Measurements from ENCODE around the gene PTPN11.
"Not testable (repeated sequence)": the region's sequence is repeated elsewhere in the genome, so short reads cannot be mapped to it uniquely, and the experiment has no call there.

The PTPN11 gene

GRCh38 chr12:112518365-112518735, 99.6 kb downstream of the PTPN11 start:
- no peak for DNase-seq

DNA sequence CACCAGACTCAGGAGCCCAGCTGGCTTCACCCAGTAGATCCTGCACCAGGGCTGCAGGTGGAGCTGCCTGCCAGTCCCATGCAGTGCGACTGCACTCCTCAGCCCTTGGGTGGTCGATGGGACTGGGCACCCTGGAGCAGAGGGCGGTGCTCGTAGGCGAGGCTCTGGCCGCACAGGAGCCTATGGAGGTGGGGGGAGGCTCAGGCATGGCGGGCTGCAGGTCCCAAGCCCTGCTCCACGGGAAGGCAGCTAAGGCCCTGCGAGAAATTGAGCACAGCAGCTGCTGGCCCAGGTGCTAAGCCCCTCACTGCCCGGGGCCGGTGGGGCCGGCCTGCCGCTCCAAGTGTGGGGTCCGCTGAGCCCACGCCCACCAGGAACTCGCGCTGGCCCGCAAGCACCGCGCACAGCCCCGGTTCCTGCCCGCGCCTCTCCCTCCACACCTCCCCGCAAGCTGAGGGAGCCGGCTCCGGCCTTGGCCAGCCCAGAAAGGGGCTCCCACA, 101.1 kb downstream of the PTPN11 start:
- DNase-seq = not testable (repeated sequence)

GRCh38 chr12:112523856-112524255, 105.1 kb downstream of the PTPN11 start:
- DNase-seq = no peak

DNA sequence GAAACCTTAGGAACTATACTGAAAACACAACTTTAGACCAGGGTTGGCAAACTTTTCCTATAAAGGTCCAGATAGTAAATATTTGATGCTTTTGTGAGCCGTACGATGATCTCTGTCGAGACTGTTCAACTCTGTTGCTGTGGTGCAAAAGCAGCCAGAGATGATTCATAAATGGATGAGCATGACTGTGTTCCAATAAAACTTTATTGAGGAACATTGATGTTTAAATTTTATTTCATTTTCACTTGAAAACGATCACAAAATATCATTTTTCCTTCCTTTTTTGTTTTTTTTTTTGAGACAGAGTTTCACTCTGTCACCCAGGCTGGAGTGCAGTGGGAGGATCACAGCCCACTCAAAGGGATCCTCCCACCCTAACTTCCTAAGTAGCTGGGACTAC, 105.5 kb downstream of the PTPN11 start:
- no peak for DNase-seq

DNA sequence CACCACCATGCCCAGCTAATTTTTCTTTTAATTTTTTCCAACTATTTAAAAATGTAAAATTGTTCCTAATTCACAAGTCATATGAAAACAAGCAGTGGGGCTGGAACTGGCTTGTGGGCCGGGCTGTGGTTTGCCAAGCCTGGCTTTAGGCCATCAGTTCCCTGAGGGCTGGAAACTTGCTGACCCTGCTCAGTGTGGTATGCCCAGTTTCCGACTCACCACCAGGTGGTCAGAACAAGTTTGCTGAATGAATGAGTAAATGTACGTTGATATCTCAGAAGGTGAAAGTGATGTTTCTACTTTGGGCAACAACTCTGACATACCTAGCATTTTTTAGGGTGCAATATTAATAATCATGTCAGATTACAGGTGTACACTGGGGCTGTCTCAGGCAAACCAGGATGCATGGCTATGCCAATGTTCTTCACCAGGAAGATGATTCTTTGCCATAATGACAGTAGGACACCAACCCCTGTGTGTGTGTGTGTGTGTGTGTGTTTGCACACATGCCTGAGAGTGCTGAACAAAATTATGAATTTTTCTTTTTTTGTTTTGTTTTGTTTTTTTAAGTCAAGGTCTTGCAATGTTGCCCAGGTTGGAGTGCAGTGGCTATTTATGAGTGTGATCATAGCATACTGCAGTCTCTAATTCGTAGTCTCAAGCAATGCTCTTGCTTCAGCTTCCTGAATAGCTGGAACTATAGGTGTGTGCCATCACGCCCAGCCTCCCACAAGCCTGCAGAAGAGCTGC, 106.1 kb downstream of the PTPN11 start:
- DNase-seq = no peak

GRCh38 chr12:112525426-112525809, 106.7 kb downstream of the PTPN11 start:
- DNase-seq = no peak

GRCh38 chr12:112527082-112527481, 108.3 kb downstream of the PTPN11 start:
- DNase-seq = no peak

DNA sequence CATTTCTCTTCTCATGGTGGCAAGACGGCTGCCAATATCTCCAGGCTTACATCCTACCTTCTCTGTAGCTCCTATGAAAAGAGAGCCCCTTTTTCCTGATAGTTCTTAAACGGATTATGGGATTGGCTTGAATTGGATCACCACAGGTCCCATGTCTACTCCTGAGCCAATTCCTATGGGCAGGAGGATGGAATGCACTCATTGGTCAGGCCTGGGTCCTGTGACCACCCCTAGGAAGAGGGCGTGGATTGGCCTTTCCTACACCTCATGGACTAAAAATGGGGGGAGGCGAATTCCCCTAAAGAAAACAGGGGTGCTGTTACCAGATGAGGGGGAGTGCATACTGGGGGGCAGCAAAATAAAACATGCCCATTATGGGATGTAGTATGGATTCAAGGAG, 108.8 kb downstream of the PTPN11 start:
- no peak for DNase-seq

- no peak for DNase-seq
These were observed 109.8 kb downstream of the PTPN11 start for GRCh38 chr12:112528521-112528920.

- no peak for DNase-seq
These were observed 112.2 kb downstream of the PTPN11 start for GRCh38 chr12:112530941-112531340.

- no peak for DNase-seq
These were observed 113.4 kb downstream of the PTPN11 start for GRCh38 chr12:112532106-112532505.

- no peak for DNase-seq
These were observed 114.8 kb downstream of the PTPN11 start for GRCh38 chr12:112533528-112533927.

DNA sequence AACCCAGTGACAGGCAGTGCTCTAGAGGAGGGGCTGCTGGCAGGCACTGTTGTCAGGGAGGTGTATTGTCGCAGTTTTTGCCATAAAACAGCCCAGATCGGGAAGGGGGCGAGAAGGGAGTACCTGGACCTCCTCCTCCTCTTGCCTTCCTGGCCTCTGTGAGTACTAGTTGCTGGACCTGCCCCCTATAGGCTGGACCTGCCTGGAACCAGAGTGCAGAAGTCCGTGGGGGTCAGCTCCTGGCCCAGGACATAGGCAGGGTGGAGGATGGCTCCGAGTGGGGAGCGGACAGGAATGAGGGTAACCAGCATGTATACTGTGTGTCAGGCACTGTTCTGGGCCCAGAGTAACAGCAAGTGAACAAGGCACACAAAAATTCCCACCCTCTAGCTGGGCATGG, 116.3 kb downstream of the PTPN11 start:
- DNase-seq = no peak

DNA sequence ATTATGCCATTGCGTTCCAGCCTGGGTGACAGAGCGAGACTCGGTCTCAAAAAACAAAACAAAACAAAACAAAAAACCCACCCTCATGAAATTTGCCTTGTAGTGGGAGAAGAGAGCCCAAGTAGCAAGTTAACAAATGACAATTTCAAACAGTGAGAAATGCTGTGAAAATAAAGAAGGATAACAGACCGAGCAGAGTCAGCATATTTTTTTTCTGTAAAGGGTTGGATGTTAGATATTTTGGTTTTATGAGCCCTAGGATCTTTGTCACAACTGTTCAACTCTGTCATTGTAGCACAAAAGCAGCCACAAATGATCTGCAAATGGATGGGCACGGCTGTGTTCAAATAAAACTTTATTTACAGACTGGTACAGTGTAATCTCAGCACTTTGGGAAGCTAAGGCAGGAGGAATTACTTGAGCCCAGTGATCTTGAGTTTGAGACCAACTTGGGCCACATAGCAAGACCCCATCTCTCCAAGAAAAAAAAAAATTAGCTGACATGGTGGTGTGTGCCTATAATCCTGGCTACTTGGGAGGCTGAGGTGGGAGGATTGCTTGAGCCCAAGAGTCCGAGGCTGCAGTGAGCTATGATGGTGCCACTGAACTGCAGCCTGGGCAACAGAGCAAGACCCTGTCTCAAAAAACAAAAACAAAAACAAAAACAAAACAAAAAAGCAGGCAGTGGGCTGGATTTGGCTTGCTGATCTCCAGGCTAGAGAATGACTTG, 117.1 kb downstream of the PTPN11 start:
- DNase-seq = no peak

- DNase-seq = no peak
These were observed 117.6 kb downstream of the PTPN11 start for GRCh38 chr12:112536367-112536730.

DNA sequence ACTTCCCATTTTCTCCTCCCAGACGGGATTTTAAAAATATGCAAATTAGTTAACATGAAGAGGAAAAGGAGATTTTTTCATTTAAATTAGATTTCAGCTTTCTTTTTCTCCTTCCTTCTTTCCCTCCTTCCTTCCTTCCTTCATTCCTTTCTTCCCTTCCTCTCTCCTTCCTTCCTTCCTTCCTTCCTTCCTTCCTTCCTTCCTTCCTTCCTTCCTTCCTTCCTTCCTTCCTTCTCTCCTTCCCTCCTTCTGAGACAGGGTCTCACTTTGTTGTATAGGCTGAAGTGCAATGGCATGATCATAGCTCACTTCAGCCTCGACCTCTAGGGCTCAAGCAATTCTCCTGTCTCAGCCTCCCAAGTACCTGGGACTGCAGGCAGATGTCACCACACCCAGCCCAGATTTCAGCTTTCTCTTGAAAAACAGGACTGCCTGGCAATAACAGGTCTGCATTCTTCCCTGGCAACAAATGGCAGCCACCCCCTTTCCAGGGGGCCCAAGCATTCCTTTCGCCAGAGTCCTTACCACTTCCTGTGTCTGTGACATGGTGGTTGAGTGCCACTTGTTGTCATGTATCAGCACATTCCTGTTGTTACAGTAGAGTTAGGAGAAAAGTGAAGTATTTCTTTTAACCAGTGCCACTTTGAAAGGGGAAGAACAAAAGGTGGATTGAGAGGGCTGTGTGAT, 119.1 kb downstream of the PTPN11 start:
- no peak for DNase-seq

- DNase-seq = no peak
These were observed 120.0 kb downstream of the PTPN11 start for GRCh38 chr12:112538740-112539139.

DNA sequence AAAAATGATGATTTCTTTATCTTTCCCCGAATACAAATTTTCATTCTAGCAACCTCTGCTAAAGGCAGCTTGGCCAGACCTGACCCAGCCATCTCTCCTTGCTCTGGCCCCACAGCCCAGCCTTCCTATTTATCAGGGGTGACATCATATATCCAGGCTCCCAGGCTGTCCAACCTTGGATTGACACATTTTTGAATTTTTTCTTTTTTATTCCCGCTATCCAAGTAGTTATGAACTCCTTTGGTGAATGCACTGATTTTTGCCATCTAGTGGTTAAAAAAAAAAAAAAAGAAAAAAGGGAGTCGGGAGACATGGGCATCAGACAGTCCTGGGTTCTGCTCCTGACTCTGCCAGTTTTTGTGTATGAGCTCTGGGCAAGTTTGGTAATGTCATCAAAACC, 120.5 kb downstream of the PTPN11 start:
- no peak for DNase-seq

DNA sequence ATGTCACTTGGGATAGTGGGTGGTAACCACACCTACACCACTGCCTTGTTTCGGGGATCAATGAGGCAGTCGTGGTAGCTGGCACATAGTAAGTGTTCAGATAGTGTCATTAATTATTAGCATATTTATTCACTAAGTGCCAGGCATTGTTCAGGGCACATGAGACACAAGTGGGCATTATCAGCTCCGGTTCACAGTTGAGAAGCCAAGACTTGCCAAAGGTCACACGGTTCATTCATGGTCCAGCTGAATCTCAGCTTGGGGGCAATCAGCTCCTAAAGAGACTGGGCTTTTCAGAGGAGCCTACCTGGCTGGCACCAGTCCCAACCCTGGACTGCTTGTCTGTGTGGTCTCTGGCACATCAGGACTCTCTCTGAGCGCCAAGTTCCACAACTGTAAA, 121.3 kb downstream of the PTPN11 start:
- no peak for DNase-seq

GRCh38 chr12:112543751-112544150, 125.0 kb downstream of the PTPN11 start:
- DNase-seq = no peak

DNA sequence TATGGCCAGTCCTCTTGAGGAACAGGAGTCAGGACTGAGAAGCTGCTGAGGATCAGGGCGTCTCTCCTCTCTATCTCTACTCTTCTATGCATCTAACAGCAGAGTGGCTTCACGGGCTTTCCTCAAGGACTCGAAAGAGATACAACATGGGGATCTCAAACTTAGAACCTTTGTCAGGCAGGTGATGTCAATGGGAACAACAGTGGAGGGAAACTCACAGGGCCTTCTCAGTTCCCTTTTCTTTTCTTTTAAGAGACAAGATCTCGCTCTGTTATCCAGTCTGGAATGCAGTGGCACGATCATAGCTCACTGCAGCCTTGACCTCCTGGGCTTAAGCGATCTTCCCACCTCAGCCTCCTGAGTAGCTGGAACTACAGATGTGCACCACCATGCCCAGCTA, 127.6 kb downstream of the PTPN11 start:
- DNase-seq = no peak

DNA sequence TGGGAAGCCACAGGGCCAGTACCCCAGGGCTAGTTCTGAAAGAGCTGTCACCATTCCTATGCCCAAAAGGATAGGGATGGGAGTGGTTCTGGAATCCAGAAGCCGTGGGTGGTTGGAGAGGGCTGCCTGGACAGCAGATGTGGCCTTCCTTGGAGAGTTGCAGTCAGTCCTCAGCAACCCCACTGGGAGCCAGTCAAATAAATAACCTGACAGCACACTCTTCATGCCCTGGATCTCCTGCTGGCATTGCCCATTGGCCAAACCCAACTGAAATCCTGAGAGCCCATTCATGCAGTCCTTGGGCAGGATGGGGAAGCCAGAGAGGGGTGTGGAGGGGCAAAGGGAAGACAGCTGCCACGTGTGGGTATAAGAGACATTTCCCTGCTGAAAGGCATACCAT, 128.2 kb downstream of the PTPN11 start:
- no peak for DNase-seq

DNA sequence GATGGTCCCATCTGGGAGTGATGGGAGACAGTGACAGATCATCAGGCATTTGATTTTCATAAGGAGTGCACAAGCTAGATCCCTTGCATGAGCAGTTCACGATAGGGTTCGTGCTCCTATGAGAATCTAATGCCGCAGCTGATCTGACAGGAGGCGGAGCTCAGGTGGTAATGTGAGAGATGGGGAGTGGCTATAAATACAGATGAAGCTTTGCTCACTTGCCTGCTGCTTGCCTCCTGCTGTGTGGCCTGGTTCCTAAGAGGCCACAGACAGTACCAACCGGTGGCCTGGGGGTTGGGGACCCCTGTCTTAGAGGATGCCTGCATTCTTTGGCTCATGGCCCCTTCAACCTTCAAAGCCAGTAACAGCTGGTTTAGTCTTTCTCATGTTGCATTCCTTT, 130.3 kb downstream of the PTPN11 start:
- no peak for DNase-seq

- no peak for DNase-seq
These were observed 132.9 kb downstream of the PTPN11 start for GRCh38 chr12:112551681-112552080.

Measured in NCI-H524 (cell line).